Measurements from ENCODE around the gene PTPN23. TPM values are rescaled to one million over a fixed set of nuclear protein-coding genes. Genes with fewer than 3 reads are reported as not detected.

Gene PTPN23
- total and polyA plus RNA-seq, 2 of the 13 experiments (the other 11 are each of a cell fraction or from before 2014, with no cell fraction given) = 2.3 to 3.7 TPM

DNA sequence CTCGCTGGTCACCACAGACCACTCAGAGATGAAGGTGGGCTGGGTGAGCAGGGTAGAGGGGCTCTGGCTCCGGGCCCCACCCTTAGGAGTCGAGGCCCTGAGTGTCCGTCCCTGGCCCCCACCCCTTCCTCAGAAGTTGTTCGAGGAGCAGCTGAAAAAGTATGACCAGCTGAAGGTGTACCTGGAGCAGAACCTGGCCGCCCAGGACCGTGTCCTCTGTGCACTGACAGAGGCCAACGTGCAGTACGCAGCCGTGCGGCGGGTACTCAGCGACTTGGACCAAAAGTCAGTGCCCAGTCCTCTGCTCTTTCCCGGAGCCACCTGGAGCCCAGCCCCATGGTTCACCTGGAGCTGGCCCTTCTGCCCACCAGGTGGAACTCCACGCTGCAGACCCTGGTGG lies 28.5 kb downstream of the PTPN23 start:
- H3K36me3 ChIP-seq (replicated peaks in 1 of 2; ENCODE audit: control insufficient read depth in 1 of 2, insufficient read depth in 2 of 2, low read length in 2 of 2) = peaks cover 51 to 74% of the 10 kb centered on the region in 2 experiments
- no peak for DNase-seq (ENCODE audit: low spot score)
- TF ChIP-seq, protein P1, sequence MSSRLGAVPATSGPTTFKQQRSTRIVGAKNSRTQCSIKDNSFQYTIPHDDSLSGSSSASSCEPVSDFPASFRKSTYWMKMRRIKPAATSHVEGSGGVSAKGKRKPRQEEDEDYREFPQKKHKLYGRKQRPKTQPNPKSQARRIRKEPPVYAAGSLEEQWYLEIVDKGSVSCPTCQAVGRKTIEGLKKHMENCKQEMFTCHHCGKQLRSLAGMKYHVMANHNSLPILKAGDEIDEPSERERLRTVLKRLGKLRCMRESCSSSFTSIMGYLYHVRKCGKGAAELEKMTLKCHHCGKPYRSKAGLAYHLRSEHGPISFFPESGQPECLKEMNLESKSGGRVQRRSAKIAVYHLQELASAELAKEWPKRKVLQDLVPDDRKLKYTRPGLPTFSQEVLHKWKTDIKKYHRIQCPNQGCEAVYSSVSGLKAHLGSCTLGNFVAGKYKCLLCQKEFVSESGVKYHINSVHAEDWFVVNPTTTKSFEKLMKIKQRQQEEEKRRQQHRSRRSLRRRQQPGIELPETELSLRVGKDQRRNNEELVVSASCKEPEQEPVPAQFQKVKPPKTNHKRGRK (CRISPR knock-in tag; IDR thresholded peaks at IDR 0.05) = no peak
- no peak for TF ChIP-seq GFI1 (CRISPR knock-in tag; IDR thresholded peaks at IDR 0.05; ENCODE audit: borderline replicate concordance)
- TF ChIP-seq NCOR1 (IDR thresholded peaks at IDR 0.05; ENCODE audit: borderline replicate concordance, low read length) = no peak
- no peak for TF ChIP-seq ATM (IDR thresholded peaks at IDR 0.05; ENCODE audit: borderline replicate concordance)
- TF ChIP-seq, protein P2, sequence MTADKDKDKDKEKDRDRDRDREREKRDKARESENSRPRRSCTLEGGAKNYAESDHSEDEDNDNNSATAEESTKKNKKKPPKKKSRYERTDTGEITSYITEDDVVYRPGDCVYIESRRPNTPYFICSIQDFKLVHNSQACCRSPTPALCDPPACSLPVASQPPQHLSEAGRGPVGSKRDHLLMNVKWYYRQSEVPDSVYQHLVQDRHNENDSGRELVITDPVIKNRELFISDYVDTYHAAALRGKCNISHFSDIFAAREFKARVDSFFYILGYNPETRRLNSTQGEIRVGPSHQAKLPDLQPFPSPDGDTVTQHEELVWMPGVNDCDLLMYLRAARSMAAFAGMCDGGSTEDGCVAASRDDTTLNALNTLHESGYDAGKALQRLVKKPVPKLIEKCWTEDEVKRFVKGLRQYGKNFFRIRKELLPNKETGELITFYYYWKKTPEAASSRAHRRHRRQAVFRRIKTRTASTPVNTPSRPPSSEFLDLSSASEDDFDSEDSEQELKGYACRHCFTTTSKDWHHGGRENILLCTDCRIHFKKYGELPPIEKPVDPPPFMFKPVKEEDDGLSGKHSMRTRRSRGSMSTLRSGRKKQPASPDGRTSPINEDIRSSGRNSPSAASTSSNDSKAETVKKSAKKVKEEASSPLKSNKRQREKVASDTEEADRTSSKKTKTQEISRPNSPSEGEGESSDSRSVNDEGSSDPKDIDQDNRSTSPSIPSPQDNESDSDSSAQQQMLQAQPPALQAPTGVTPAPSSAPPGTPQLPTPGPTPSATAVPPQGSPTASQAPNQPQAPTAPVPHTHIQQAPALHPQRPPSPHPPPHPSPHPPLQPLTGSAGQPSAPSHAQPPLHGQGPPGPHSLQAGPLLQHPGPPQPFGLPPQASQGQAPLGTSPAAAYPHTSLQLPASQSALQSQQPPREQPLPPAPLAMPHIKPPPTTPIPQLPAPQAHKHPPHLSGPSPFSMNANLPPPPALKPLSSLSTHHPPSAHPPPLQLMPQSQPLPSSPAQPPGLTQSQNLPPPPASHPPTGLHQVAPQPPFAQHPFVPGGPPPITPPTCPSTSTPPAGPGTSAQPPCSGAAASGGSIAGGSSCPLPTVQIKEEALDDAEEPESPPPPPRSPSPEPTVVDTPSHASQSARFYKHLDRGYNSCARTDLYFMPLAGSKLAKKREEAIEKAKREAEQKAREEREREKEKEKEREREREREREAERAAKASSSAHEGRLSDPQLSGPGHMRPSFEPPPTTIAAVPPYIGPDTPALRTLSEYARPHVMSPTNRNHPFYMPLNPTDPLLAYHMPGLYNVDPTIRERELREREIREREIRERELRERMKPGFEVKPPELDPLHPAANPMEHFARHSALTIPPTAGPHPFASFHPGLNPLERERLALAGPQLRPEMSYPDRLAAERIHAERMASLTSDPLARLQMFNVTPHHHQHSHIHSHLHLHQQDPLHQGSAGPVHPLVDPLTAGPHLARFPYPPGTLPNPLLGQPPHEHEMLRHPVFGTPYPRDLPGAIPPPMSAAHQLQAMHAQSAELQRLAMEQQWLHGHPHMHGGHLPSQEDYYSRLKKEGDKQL (CRISPR knock-in tag; IDR thresholded peaks at IDR 0.05; ENCODE audit: low read depth) = no peak
- no peak for TF ChIP-seq RBAK (CRISPR knock-in tag; IDR thresholded peaks at IDR 0.05)
- TF ChIP-seq, protein P3, sequence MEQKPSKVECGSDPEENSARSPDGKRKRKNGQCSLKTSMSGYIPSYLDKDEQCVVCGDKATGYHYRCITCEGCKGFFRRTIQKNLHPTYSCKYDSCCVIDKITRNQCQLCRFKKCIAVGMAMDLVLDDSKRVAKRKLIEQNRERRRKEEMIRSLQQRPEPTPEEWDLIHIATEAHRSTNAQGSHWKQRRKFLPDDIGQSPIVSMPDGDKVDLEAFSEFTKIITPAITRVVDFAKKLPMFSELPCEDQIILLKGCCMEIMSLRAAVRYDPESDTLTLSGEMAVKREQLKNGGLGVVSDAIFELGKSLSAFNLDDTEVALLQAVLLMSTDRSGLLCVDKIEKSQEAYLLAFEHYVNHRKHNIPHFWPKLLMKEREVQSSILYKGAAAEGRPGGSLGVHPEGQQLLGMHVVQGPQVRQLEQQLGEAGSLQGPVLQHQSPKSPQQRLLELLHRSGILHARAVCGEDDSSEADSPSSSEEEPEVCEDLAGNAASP (CRISPR knock-in tag; IDR thresholded peaks at IDR 0.05; ENCODE audit: borderline replicate concordance) = no peak
- no peak for TF ChIP-seq HOXA5 (CRISPR knock-in tag; IDR thresholded peaks at IDR 0.05)
- TF ChIP-seq, protein P4, sequence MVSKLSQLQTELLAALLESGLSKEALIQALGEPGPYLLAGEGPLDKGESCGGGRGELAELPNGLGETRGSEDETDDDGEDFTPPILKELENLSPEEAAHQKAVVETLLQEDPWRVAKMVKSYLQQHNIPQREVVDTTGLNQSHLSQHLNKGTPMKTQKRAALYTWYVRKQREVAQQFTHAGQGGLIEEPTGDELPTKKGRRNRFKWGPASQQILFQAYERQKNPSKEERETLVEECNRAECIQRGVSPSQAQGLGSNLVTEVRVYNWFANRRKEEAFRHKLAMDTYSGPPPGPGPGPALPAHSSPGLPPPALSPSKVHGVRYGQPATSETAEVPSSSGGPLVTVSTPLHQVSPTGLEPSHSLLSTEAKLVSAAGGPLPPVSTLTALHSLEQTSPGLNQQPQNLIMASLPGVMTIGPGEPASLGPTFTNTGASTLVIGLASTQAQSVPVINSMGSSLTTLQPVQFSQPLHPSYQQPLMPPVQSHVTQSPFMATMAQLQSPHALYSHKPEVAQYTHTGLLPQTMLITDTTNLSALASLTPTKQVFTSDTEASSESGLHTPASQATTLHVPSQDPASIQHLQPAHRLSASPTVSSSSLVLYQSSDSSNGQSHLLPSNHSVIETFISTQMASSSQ (IDR thresholded peaks at IDR 0.05; ENCODE audit: low read depth) = no peak
- TF ChIP-seq, protein P4 (CRISPR knock-in tag; IDR thresholded peaks at IDR 0.05; ENCODE audit: borderline replicate concordance) = no peak
- TF ChIP-seq ZSCAN12 (CRISPR knock-in tag; IDR thresholded peaks at IDR 0.05) = no peak

More for the DNA sequence above, 28.5 kb downstream of the PTPN23 start:
- POLR2A ChIA-PET = interaction anchor here (1.1 kb wide), 1 partner anchor 29 kb away, joined by 4 read pairs; the partner anchor contains the start of gene PTPN23
- ATAC-seq = no peak
- no peak overlapping the region for H2AFZ ChIP-seq (ENCODE audit: low read length)
- no peaks in the 10 kb centered on the region for H3K79me2 ChIP-seq (ENCODE audit: insufficient read depth, low read length)
- no peak for FAIRE-seq
- H3K4me1 ChIP-seq (ENCODE audit: insufficient read depth, low read length) = peaks cover 17% of the 10 kb centered on the region
- intact Hi-C loops (cut with micrococcal nuclease; ENCODE audit: unreplicated experiment) (no loop called here), in situ Hi-C loops (cut with HindIII; ENCODE audit: extremely low pct_ligation_motif_present, low pct_unique_long_range_greater_than_20kb) (no loop called here)
- no peaks in the 10 kb centered on the region for H3K27me3 ChIP-seq (ENCODE audit: control insufficient read depth in 1 of 2, insufficient read depth in 2 of 2, low read length in 2 of 2)
- H3K9me3 ChIP-seq (ENCODE audit: low read length) = no peaks in the 10 kb centered on the region
- CTCF ChIA-PET (ENCODE audit: low intra/inter-chr PET ratio, low total read pairs) = no interaction called here
- peaks cover 9% of the 10 kb centered on the region for H4K20me1 ChIP-seq (ENCODE audit: insufficient read depth, low read length)
- no TSS peak for BruUV-seq (replicated peaks)
- H3K9ac ChIP-seq (ENCODE audit: insufficient read depth, low read depth, low read length) = no peak overlapping the region
- WGBS (ENCODE audit: low lambda C conversion rate) = no CpG with 5 or more reads among the region's 15 CpGs
- H3K4me2 ChIP-seq (ENCODE audit: low read depth, low read length) = no peak overlapping the region
- H3K4me3 ChIP-seq (replicated peaks in 1 of 3; ENCODE audit: insufficient read depth in 1 of 3, low read depth in 2 of 3, low read length in 3 of 3) = no peak overlapping the region
- no peak overlapping the region for H3K27ac ChIP-seq (ENCODE audit: extremely low read length, insufficient read depth, low read length)

Measured in HepG2 (cell line).